Hepatocyte (in vitro differentiated cells): ENCODE data around the gene OR4Q2.

ENCODE experiments used
- CTCF ChIP-seq: fragments of 200-600 bp; sonication (generic); IDR thresholded peaks from 2 replicates; pipeline ENCODE4 v1.5.1; 2016; ENCODE audit warnings: antibody characterized with exemption, mild to moderate bottlenecking; ENCODE audit not compliant: poor library complexity
- EZH2 ChIP-seq: fragments of 200-600 bp; sonication (generic); IDR thresholded peaks from 2 replicates; pipeline ENCODE4 v1.6.1; 2016; ENCODE audit warnings: antibody characterized with exemption, mild to moderate bottlenecking, borderline replicate concordance

GRCh38 chr14:20001863-20002262, at the start of gene OR4Q2:
- TF ChIP-seq CTCF (no peak), EZH2 (no peak)
